Measurements from ENCODE around the gene C3AR1. TPM values are rescaled to one million over a fixed set of nuclear protein-coding genes. Genes with fewer than 3 reads are reported as not detected.

Gene C3AR1
- total and polyA plus RNA-seq, 2 of the 13 experiments (the other 11 are each of a cell fraction or from before 2014, with no cell fraction given), result not detected

DNA sequence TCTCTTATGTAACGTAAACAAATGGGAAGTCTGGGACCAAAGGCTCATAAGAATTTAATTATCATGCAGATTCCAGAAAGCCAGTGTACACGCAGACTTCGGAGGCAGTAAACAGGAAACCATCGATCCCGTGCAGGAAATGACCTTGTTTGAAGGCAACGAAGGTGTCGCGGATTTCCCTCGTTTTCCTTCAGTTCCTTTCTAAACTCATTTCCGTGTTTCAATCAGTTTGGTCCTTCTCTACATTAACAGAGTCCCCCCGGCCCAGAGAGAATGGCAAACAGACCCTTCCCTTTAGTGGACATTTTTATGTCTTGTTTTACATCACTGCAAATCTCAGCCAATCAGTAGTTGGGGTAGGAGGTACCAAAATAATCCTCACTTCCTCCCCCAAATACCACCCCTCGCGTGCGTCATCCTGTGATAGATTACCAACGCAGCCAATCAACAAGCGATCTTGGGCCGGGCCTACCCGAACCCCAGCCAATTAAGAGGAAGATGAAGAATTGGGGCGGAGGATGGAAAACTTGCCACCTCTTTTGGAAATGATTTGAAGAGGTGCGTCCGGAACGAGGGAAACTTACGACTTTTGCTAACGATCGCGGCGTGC, 39.8 kb downstream of the C3AR1 start (continued):
- TF ChIP-seq MZF1 (CRISPR knock-in tag; IDR thresholded peaks at IDR 0.05; ENCODE audit: borderline replicate concordance) (no peak), NCOR1 (IDR thresholded peaks at IDR 0.05; ENCODE audit: borderline replicate concordance, low read length) (no peak), ZNF143 (CRISPR knock-in tag; IDR thresholded peaks at IDR 0.05) (no peak), MTF1 (CRISPR knock-in tag; IDR thresholded peaks at IDR 0.05) (no peak), ZNF773 (CRISPR knock-in tag; IDR thresholded peaks at IDR 0.05; ENCODE audit: borderline replicate concordance) (no peak), NFE2 (CRISPR knock-in tag; IDR thresholded peaks at IDR 0.05) (no peak), ZSCAN25 (CRISPR knock-in tag; IDR thresholded peaks at IDR 0.05) (no peak), SMARCE1 (IDR thresholded peaks at IDR 0.05; ENCODE audit: borderline replicate concordance) (no peak), ZMAT3 (CRISPR knock-in tag; conservative IDR thresholded peaks at IDR 0.05) (no peak), ZNF24 (IDR thresholded peaks at IDR 0.05) (no peak), FOXA1 (IDR thresholded peaks at IDR 0.05) (no peak), FOXA1 (CRISPR knock-in tag; IDR thresholded peaks at IDR 0.05) (no peak), PPARG (CRISPR knock-in tag; conservative IDR thresholded peaks at IDR 0.05) (no peak), HMGA1 (CRISPR knock-in tag; conservative IDR thresholded peaks at IDR 0.05) (no peak), ZNF501 (CRISPR knock-in tag; IDR thresholded peaks at IDR 0.05) (peak; percentile 7; the same call in 1 of the 2 replicates), SMAD3 (CRISPR knock-in tag; IDR thresholded peaks at IDR 0.05) (no peak), ZBTB7A (CRISPR knock-in tag; IDR thresholded peaks at IDR 0.05) (no peak), ZNF335 (CRISPR knock-in tag; IDR thresholded peaks at IDR 0.05) (no peak), ATF7 (IDR thresholded peaks at IDR 0.05) (no peak), ATF7 (CRISPR knock-in tag; IDR thresholded peaks at IDR 0.05) (no peak), POLR2AphosphoS5 (IDR thresholded peaks at IDR 0.05; ENCODE audit: low read depth, low read length) (peak; percentile 75), NR3C1 (CRISPR knock-in tag; IDR thresholded peaks at IDR 0.05) (no peak), ZNF678 (CRISPR knock-in tag; IDR thresholded peaks at IDR 0.05) (no peak), KAT7 (CRISPR knock-in tag; IDR thresholded peaks at IDR 0.05; ENCODE audit: borderline replicate concordance) (no peak), MIER2 (CRISPR knock-in tag; IDR thresholded peaks at IDR 0.05) (0 out of 2 replicates have a peak, but pooled peaks have one; percentile 7), ZNF33B (CRISPR knock-in tag; IDR thresholded peaks at IDR 0.05) (no peak)
- TF ChIP-seq, protein P1, sequence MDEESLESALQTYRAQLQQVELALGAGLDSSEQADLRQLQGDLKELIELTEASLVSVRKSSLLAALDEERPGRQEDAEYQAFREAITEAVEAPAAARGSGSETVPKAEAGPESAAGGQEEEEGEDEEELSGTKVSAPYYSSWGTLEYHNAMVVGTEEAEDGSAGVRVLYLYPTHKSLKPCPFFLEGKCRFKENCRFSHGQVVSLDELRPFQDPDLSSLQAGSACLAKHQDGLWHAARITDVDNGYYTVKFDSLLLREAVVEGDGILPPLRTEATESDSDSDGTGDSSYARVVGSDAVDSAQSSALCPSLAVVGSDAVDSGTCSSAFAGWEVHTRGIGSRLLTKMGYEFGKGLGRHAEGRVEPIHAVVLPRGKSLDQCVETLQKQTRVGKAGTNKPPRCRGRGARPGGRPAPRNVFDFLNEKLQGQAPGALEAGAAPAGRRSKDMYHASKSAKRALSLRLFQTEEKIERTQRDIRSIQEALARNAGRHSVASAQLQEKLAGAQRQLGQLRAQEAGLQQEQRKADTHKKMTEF (CRISPR knock-in tag; IDR thresholded peaks at IDR 0.05), result peak; percentile 36
- TF ChIP-seq, protein P2, sequence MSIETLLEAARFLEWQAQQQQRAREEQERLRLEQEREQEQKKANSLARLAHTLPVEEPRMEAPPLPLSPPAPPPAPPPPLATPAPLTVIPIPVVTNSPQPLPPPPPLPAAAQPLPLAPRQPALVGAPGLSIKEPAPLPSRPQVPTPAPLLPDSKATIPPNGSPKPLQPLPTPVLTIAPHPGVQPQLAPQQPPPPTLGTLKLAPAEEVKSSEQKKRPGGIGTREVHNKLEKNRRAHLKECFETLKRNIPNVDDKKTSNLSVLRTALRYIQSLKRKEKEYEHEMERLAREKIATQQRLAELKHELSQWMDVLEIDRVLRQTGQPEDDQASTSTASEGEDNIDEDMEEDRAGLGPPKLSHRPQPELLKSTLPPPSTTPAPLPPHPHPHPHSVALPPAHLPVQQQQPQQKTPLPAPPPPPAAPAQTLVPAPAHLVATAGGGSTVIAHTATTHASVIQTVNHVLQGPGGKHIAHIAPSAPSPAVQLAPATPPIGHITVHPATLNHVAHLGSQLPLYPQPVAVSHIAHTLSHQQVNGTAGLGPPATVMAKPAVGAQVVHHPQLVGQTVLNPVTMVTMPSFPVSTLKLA (IDR thresholded peaks at IDR 0.05), result no peak
- TF ChIP-seq, protein P3, sequence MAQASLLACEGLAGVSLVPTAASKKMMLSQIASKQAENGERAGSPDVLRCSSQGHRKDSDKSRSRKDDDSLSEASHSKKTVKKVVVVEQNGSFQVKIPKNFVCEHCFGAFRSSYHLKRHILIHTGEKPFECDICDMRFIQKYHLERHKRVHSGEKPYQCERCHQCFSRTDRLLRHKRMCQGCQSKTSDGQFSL (CRISPR knock-in tag; IDR thresholded peaks at IDR 0.05), result no peak
- TF ChIP-seq, protein P4, sequence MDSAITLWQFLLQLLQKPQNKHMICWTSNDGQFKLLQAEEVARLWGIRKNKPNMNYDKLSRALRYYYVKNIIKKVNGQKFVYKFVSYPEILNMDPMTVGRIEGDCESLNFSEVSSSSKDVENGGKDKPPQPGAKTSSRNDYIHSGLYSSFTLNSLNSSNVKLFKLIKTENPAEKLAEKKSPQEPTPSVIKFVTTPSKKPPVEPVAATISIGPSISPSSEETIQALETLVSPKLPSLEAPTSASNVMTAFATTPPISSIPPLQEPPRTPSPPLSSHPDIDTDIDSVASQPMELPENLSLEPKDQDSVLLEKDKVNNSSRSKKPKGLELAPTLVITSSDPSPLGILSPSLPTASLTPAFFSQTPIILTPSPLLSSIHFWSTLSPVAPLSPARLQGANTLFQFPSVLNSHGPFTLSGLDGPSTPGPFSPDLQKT (CRISPR knock-in tag; IDR thresholded peaks at IDR 0.05; ENCODE audit: borderline replicate concordance), result no peak

Data from HepG2 (cell line).